ENCODE data around the gene PROM2. TPM values are rescaled to one million over a fixed set of nuclear protein-coding genes. Genes with fewer than 3 reads are reported as not detected.

The PROM2 gene
- total RNA-seq, 2 donors from 2014 or later: 2.2 to 2.3 TPM

DNA sequence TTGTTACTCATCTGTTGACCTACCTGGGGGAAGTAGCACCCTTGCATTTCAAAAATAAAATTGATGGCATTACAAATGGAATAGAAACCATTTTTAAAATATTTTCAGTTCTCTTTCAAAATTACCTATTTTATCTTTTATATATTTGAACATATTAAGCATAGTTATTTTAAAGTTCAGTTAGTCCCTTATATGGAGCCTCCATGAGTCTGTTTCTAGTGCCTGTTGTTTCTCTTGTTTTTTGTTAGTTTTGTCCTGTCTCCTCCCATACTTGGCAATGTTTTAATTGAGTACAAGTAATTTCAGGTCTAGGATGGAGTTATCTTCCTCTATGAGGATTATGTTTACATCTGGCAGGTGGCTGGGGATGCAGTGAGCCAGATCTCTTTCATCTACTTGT, 17.0 kb downstream of the PROM2 start:
- H3K27ac Mint-ChIP-seq: no peak overlapping the region
- H3K4me3 Mint-ChIP-seq: no peak overlapping the region
- no peaks in the 10 kb centered on the region for H3K4me1 Mint-ChIP-seq
- H3K9me3 ChIP-seq (ENCODE audit: control insufficient read depth, low read length): no peaks in the 10 kb centered on the region
- H3K4me1 ChIP-seq (ENCODE audit: control insufficient read depth, insufficient read depth, low read length): no peaks in the 10 kb centered on the region
- no peaks in the 10 kb centered on the region for H3K36me3 ChIP-seq (ENCODE audit: control insufficient read depth, insufficient read depth, low read length)
- no peak for DNase-seq
- H3K27ac ChIP-seq (ENCODE audit: low read depth, low read length): no peak overlapping the region
- no peak overlapping the region for H3K4me3 ChIP-seq (ENCODE audit: low read length)
- no peak overlapping the region for H3K9ac ChIP-seq (ENCODE audit: extremely low read depth, low read length, poor library complexity, severe bottlenecking)
- TF ChIP-seq, protein P1, sequence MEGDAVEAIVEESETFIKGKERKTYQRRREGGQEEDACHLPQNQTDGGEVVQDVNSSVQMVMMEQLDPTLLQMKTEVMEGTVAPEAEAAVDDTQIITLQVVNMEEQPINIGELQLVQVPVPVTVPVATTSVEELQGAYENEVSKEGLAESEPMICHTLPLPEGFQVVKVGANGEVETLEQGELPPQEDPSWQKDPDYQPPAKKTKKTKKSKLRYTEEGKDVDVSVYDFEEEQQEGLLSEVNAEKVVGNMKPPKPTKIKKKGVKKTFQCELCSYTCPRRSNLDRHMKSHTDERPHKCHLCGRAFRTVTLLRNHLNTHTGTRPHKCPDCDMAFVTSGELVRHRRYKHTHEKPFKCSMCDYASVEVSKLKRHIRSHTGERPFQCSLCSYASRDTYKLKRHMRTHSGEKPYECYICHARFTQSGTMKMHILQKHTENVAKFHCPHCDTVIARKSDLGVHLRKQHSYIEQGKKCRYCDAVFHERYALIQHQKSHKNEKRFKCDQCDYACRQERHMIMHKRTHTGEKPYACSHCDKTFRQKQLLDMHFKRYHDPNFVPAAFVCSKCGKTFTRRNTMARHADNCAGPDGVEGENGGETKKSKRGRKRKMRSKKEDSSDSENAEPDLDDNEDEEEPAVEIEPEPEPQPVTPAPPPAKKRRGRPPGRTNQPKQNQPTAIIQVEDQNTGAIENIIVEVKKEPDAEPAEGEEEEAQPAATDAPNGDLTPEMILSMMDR (conservative IDR thresholded peaks at IDR 0.05): no peak
- H3K27me3 Mint-ChIP-seq (ENCODE audit: insufficient read depth): no peaks in the 10 kb centered on the region
- no peaks in the 10 kb centered on the region for H3K27me3 ChIP-seq (ENCODE audit: control insufficient read depth, insufficient read depth, low read length, poor library complexity, severe bottlenecking)
- H3K9me3 Mint-ChIP-seq: peaks cover 18% of the 10 kb centered on the region
- no peaks in the 10 kb centered on the region for H3K36me3 Mint-ChIP-seq (ENCODE audit: low read depth)

- H3K9me3 Mint-ChIP-seq: peaks cover 18% of the 10 kb centered on the region
- TF ChIP-seq, protein P1 (conservative IDR thresholded peaks at IDR 0.05): no peak
- H3K36me3 Mint-ChIP-seq (ENCODE audit: low read depth): no peaks in the 10 kb centered on the region
- WGBS, 2 experiments (ENCODE audit: insufficient coverage in 1 of 2, insufficient read length in 1 of 2): 88 to 90% methylated on average over 6 to 9 of the region's 9 CpGs
- H3K4me1 ChIP-seq (ENCODE audit: control insufficient read depth, insufficient read depth, low read length): no peaks in the 10 kb centered on the region
- H3K9ac ChIP-seq (ENCODE audit: extremely low read depth, low read length, poor library complexity, severe bottlenecking): no peak overlapping the region
- no peak for DNase-seq
- H3K4me3 Mint-ChIP-seq: no peak overlapping the region
- no peak overlapping the region for H3K27ac Mint-ChIP-seq
- H3K4me3 ChIP-seq (ENCODE audit: low read length): no peak overlapping the region
- H3K27ac ChIP-seq (ENCODE audit: low read depth, low read length): no peak overlapping the region
- no peaks in the 10 kb centered on the region for H3K9me3 ChIP-seq (ENCODE audit: control insufficient read depth, low read length)
- no peaks in the 10 kb centered on the region for H3K27me3 Mint-ChIP-seq (ENCODE audit: insufficient read depth)
- H3K27me3 ChIP-seq (ENCODE audit: control insufficient read depth, insufficient read depth, low read length, poor library complexity, severe bottlenecking): no peaks in the 10 kb centered on the region
- no peaks in the 10 kb centered on the region for H3K36me3 ChIP-seq (ENCODE audit: control insufficient read depth, insufficient read depth, low read length)
- peaks cover 3% of the 10 kb centered on the region for H3K4me1 Mint-ChIP-seq
Measured at GRCh38 chr2:95292623-95293260, 18.5 kb downstream of the PROM2 start.

DNA sequence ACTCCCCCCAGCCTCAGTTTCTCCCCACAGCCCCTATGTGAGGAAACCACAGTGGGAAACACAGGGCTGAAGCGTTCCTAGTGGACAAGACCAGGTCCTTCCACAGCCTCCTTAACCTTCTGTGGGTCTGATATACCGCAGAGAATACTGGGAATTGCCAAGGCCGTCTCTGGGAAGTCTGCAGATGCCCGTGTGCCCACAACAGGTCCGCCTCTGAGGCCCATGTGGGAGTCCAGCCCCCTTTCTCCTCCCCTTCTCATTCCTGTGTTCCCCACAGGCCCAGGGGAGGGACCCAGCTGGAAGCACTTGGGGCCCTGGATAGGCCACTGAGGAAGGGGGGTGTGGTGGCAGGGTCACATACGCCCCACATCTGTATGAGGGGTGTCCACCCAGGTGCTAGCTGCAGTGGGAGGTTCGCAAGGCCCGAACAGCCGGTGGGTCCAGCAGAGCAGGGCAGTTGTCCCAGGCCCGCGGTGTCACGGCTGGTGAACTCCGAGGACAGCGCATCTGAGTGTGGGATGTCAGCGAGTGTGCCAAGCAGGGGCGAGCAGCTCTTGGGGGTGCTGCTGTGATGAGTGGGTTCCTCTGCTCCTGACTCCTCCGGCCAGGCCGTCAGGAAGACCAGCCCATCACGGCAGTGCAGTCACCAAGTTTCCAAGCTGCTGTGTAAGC, 20.5 kb downstream of the PROM2 start:
- no peaks in the 10 kb centered on the region for H3K36me3 Mint-ChIP-seq (ENCODE audit: low read depth)
- peaks cover 18% of the 10 kb centered on the region for H3K9me3 Mint-ChIP-seq
- H3K4me1 ChIP-seq (ENCODE audit: control insufficient read depth, insufficient read depth, low read length): no peaks in the 10 kb centered on the region
- no peaks in the 10 kb centered on the region for H3K27me3 Mint-ChIP-seq (ENCODE audit: insufficient read depth)
- WGBS, 2 experiments (ENCODE audit: insufficient coverage in 1 of 2, insufficient read length in 1 of 2): 92 to 100% methylated on average over 8 to 19 of the region's 19 CpGs
- no peaks in the 10 kb centered on the region for H3K36me3 ChIP-seq (ENCODE audit: control insufficient read depth, insufficient read depth, low read length)
- no peaks in the 10 kb centered on the region for H3K9me3 ChIP-seq (ENCODE audit: control insufficient read depth, low read length)
- no peak overlapping the region for H3K4me3 Mint-ChIP-seq
- H3K27me3 ChIP-seq (ENCODE audit: control insufficient read depth, insufficient read depth, low read length, poor library complexity, severe bottlenecking): no peaks in the 10 kb centered on the region
- TF ChIP-seq, protein P1 (conservative IDR thresholded peaks at IDR 0.05): no peak
- no peak for DNase-seq
- H3K9ac ChIP-seq (ENCODE audit: extremely low read depth, low read length, poor library complexity, severe bottlenecking): no peak overlapping the region
- no peak overlapping the region for H3K4me3 ChIP-seq (ENCODE audit: low read length)
- no peak overlapping the region for H3K27ac Mint-ChIP-seq
- H3K4me1 Mint-ChIP-seq: peaks cover 3% of the 10 kb centered on the region
- no peak overlapping the region for H3K27ac ChIP-seq (ENCODE audit: low read depth, low read length)
